ENCODE results near the gene CDKAL1. TPM values are rescaled to one million over a fixed set of nuclear protein-coding genes. Genes with fewer than 3 reads are reported as not detected.

CDKAL1 gene
- total RNA-seq, 4 donors from 2014 or later = 15.2 to 17.9 (median 17.1) TPM

- TF ChIP-seq CTCF (IDR thresholded peaks at IDR 0.05; ENCODE audit: low read depth) = no peak
Observed at GRCh38 chr6:20933057-20933788, 399.0 kb downstream of the CDKAL1 start.

GRCh38 chr6:20936949-20937348 is 402.7 kb downstream of the CDKAL1 start:
- no peak for TF ChIP-seq CTCF (IDR thresholded peaks at IDR 0.05; ENCODE audit: low read depth)

GRCh38 chr6:20939161-20939775 is 405.0 kb downstream of the CDKAL1 start:
- TF ChIP-seq CTCF (IDR thresholded peaks at IDR 0.05; ENCODE audit: low read depth) = no peak

- no peak for TF ChIP-seq CTCF (IDR thresholded peaks at IDR 0.05; ENCODE audit: low read depth)
Observed at GRCh38 chr6:20943040-20943627, 408.9 kb downstream of the CDKAL1 start.

- no peak for TF ChIP-seq CTCF (IDR thresholded peaks at IDR 0.05; ENCODE audit: low read depth)
Observed at GRCh38 chr6:20943922-20944321, 409.7 kb downstream of the CDKAL1 start.

GRCh38 chr6:20946022-20946421 is 411.8 kb downstream of the CDKAL1 start:
- TF ChIP-seq CTCF (IDR thresholded peaks at IDR 0.05; ENCODE audit: low read depth) = no peak

- no peak for TF ChIP-seq CTCF (IDR thresholded peaks at IDR 0.05; ENCODE audit: low read depth)
Observed at GRCh38 chr6:20946890-20947289, 412.6 kb downstream of the CDKAL1 start.
